Measurements from ENCODE around the gene NSDHL.
A peak's percentile ranks its signal among the peaks of the same experiment; 100 is the strongest.

DNA sequence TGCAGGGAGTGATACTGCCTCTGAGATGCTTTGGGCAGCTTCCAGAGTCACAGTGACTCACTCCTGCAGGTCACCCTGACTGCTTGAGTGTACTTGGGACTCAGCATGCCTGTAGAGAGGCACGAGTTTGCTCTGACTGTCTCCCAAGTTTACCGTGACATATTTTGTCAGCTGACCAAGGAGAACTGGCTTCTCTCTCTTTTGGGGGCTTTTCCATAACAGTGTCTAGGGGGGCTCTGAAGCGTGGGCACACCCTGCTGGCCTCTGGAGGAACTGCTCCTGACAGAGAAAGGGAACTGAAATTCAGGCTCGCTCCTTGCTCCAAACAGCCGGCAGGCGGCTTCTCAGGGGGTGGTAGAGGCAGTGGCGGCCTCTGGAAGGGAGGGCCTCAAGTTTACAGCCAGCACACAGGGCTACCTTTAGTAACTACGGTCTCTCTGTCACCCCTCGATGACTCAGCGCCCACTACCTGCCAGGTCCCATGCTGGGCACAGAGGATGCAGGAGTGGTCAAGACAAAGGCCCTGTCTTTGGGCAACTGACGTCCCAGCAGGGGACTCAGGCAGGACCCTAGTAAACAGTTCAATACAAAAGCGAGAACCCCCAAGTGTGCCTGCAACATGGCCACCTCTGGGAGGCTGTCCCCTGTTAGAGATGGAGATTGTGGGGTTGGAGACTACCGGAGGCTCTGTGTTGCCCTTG lies 84.8 kb downstream of the NSDHL start:
- TF ChIP-seq, protein P1, sequence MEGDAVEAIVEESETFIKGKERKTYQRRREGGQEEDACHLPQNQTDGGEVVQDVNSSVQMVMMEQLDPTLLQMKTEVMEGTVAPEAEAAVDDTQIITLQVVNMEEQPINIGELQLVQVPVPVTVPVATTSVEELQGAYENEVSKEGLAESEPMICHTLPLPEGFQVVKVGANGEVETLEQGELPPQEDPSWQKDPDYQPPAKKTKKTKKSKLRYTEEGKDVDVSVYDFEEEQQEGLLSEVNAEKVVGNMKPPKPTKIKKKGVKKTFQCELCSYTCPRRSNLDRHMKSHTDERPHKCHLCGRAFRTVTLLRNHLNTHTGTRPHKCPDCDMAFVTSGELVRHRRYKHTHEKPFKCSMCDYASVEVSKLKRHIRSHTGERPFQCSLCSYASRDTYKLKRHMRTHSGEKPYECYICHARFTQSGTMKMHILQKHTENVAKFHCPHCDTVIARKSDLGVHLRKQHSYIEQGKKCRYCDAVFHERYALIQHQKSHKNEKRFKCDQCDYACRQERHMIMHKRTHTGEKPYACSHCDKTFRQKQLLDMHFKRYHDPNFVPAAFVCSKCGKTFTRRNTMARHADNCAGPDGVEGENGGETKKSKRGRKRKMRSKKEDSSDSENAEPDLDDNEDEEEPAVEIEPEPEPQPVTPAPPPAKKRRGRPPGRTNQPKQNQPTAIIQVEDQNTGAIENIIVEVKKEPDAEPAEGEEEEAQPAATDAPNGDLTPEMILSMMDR (conservative IDR thresholded peaks at IDR 0.05; ENCODE audit: low read depth, low read length), result peak; percentile 72
- no peak for TF ChIP-seq EZH2 (IDR thresholded peaks at IDR 0.05; ENCODE audit: borderline replicate concordance, low read depth, low read length, poor library complexity, severe bottlenecking)
